B cell (primary cell): ENCODE results near the gene MLIP. TPM values are rescaled to one million over a fixed set of nuclear protein-coding genes. Genes with fewer than 3 reads are reported as not detected.

Experiments
- ATAC-seq: fragments of 200-7000 bp; cut with Tn5 transposase; one replicate; pipeline ENCODE4 v1.10.0; 2021; ENCODE audit warnings: low read depth, mild to moderate bottlenecking, moderate number of reproducible peaks, moderate library complexity
- CTCF ChIA-PET: fragments of 350-600 bp; sonication (Branson Sonifier 250); formaldehyde crosslinking; loops from one replicate; lab custom pipeline; 2021; ENCODE audit warnings: antibody characterized with exemption, inconsistent platforms; lab: Charles Lee
- POLR2A ChIA-PET: fragments of 350-600 bp; sonication (Branson Sonifier 250); formaldehyde crosslinking; loops from one replicate; lab custom pipeline; 2021; ENCODE audit warnings: antibody characterized with exemption; lab: Charles Lee
- DNase-seq: peaks from one replicate; pipeline ENCODE4 v3.0.0; 2013
- H2AFZ ChIP-seq: 2 replicates; pipeline ENCODE4 v1.6.1; 2012; ENCODE audit warnings: mild to moderate bottlenecking, low read depth, low read length; ENCODE audit not compliant: insufficient read depth, poor library complexity, severe bottlenecking
- H3K27ac ChIP-seq, 2 donors: 1 replicate in 1 of 2; 2 replicates in 1 of 2; pipeline ENCODE4 v1.5.1; 2012 to 2013; ENCODE audit warnings: low read length in 2 of 2, mild to moderate bottlenecking in 2 of 2, moderate library complexity in 1 of 2
- H3K27me3 ChIP-seq, 4 experiments: fragments of 200-600 bp in 1 of 4; sonication (generic) in 1 of 4; replicated peaks in 1 of 4; 1 replicate in 2 of 4; 2 replicates in 2 of 4; pipeline versions ENCODE4 v1.6.1 to v1.7.0; 2013 to 2016; ENCODE audit warnings: low read length in 3 of 4, mild to moderate bottlenecking in 2 of 4, mixed read lengths in 1 of 4, moderate library complexity in 1 of 4; ENCODE audit not compliant: insufficient read depth in 4 of 4, control insufficient read depth in 3 of 4; ENCODE audit errors: control extremely low read depth in 1 of 4
- H3K36me3 ChIP-seq, 2 experiments: replicated peaks in 1 of 2; 1 replicate in 1 of 2; 2 replicates in 1 of 2; pipeline versions ENCODE4 v1.6.1 to v1.7.1; 2013; ENCODE audit warnings: low read length in 1 of 2; ENCODE audit not compliant: insufficient read depth in 2 of 2, control insufficient read depth in 1 of 2; ENCODE audit errors: control extremely low read depth in 1 of 2, extremely low read depth in 1 of 2
- H3K4me1 ChIP-seq, 2 donors: fragments of 200-600 bp in 1 of 2; sonication (generic) in 1 of 2; 1 replicate in 1 of 2; 2 replicates in 1 of 2; pipeline versions ENCODE4 v1.5.1 to v1.6.1; 2013 to 2017; ENCODE audit warnings: low read length in 2 of 2; ENCODE audit not compliant: control insufficient read depth in 2 of 2, insufficient read depth in 2 of 2
- H3K4me2 ChIP-seq: replicated peaks from 2 replicates; pipeline ENCODE3; 2012; ENCODE audit warnings: mild to moderate bottlenecking, low read depth, low read length; ENCODE audit not compliant: poor library complexity, severe bottlenecking
- H3K4me3 ChIP-seq, 5 experiments: fragments of 200-600 bp in 1 of 5; sonication (generic) in 1 of 5; 1 replicate in 3 of 5; 2 replicates in 2 of 5; pipeline versions ENCODE4 v1.5.1 to v1.7.0; 2011 to 2016; ENCODE audit warnings: low read length in 4 of 5, mild to moderate bottlenecking in 4 of 5, low read depth in 2 of 5, control low read depth in 1 of 5, moderate library complexity in 1 of 5; ENCODE audit not compliant: insufficient read depth in 1 of 5; ENCODE audit errors: control extremely low read depth in 1 of 5, extremely low read depth in 1 of 5
- H3K79me2 ChIP-seq: fragments of 200-600 bp; sonication (generic); one replicate; pipeline ENCODE4 v1.6.0; 2016; ENCODE audit warnings: low read length; ENCODE audit not compliant: control insufficient read depth, insufficient read depth
- H3K9ac ChIP-seq: fragments of 200-600 bp; sonication (generic); 2 replicates; pipeline ENCODE4 v1.6.1; 2017; ENCODE audit warnings: mild to moderate bottlenecking, low read length, moderate library complexity
- H3K9me3 ChIP-seq, 3 donors: one replicate each; pipeline versions ENCODE4 v1.6.1 to v1.7.1; 2013; ENCODE audit warnings: low read length in 2 of 3; ENCODE audit not compliant: control insufficient read depth in 2 of 3, insufficient read depth in 1 of 3; ENCODE audit errors: control extremely low read depth in 1 of 3
- H4K20me1 ChIP-seq: 2 replicates; pipeline ENCODE4 v1.6.0; 2012; ENCODE audit warnings: mild to moderate bottlenecking, low read length; ENCODE audit not compliant: insufficient read depth, control insufficient read depth, poor library complexity, severe bottlenecking
- H3K27ac Mint-ChIP-seq: one replicate; pipeline ENCODE4 v1.8.0; 2021; ENCODE audit warnings: mixed read lengths
- H3K27me3 Mint-ChIP-seq: one replicate; pipeline ENCODE4 v1.8.0; 2021; ENCODE audit warnings: mixed read lengths
- H3K4me1 Mint-ChIP-seq: one replicate; pipeline ENCODE4 v1.8.0; 2021; ENCODE audit warnings: mixed read lengths
- H3K4me3 Mint-ChIP-seq: one replicate; pipeline ENCODE4 v1.8.0; 2021; ENCODE audit warnings: mixed read lengths
- H3K9me3 Mint-ChIP-seq: one replicate; pipeline ENCODE4 v1.8.0; 2022; ENCODE audit warnings: mixed read lengths; ENCODE audit not compliant: insufficient read depth
- CTCF ChIP-seq: fragments of 200-600 bp; IDR thresholded peaks from one replicate; pipeline ENCODE4 v1.8.0; 2022; ENCODE audit warnings: antibody characterized with exemption, mild to moderate bottlenecking
- EZH2 ChIP-seq: IDR thresholded peaks from 2 replicates; pipeline ENCODE4 v1.6.1; 2012; ENCODE audit warnings: borderline replicate concordance, low read depth, mild to moderate bottlenecking, moderate library complexity, low read length; ENCODE audit not compliant: insufficient read depth, poor library complexity, severe bottlenecking
- WGBS: methylation state at CpG from one replicate; pipeline ENCODE4 v1.1.5; 2013; ENCODE audit warnings: missing lambda C conversion rate; ENCODE audit not compliant: insufficient coverage; 5-methylcytosine and 5-hydroxymethylcytosine counted together
- intact Hi-C: fragments of 100-400 bp; cut with micrococcal nuclease; formaldehyde crosslinking; loops from one replicate; pipeline ENCODE4 v1.10.0; 2022
- polyA plus RNA-seq: library from polyadenylated mRNA; depleted of rRNA; stranded (reverse); fragments of >200 nt; gene quantifications from 2 replicates; pipeline ENCODE4 v1.2.3, GENCODE V29; 2012
- total RNA-seq, 2 donors: library from RNA; stranded (reverse); fragments of 120-200 nt in 1 of 2; gene quantifications; 1 replicate in 1 of 2; 2 replicates in 1 of 2; pipeline versions ENCODE4 v1.2.3 to v1.2.4, GENCODE V29; 2013 to 2022

Gene MLIP
- total and polyA plus RNA-seq, 2 donors (not counting 1 experiment from before 2014, with no cell fraction given), result not detected

GRCh38 chr6:54294965-54295532, 183.8 kb downstream of the MLIP start:
- 93% methylated on average over 8 of the region's 8 CpGs for WGBS
- TF ChIP-seq CTCF (no peak), EZH2 (no peak)
- Histone ChIP-seq H3K27ac (no peak overlapping the region), H3K9me3 (peaks cover 0 to 9% (median 0%) of the 10 kb centered on the region in 3 donors), H3K4me1 (no peaks in the 10 kb centered on the region), H3K27me3 (no peaks in the 10 kb centered on the region), H3K79me2 (no peaks in the 10 kb centered on the region), H4K20me1 (no peaks in the 10 kb centered on the region), H3K9ac (no peak overlapping the region), H3K4me2 (no peak overlapping the region), H2AFZ (no peak overlapping the region), H3K36me3 (no peaks in the 10 kb centered on the region), H3K4me3 (no peak overlapping the region)
- peaks cover 9% of the 10 kb centered on the region for H3K4me1 Mint-ChIP-seq
- DNase-seq (no peak), ATAC-seq (no peak)
- H3K27ac Mint-ChIP-seq, result no peak overlapping the region
- H3K27me3 Mint-ChIP-seq, result no peaks in the 10 kb centered on the region
- intact Hi-C loops, result no loop called here
- ChIA-PET POLR2A (no interaction called here), CTCF (no interaction called here)
- H3K4me3 Mint-ChIP-seq, result no peak overlapping the region
- no peaks in the 10 kb centered on the region for H3K9me3 Mint-ChIP-seq

- H4K20me1 ChIP-seq, result no peaks in the 10 kb centered on the region
- DNase-seq, result no peak
- peaks cover 0 to 9% (median 0%) of the 10 kb centered on the region in 3 donors for H3K9me3 ChIP-seq
- WGBS, result no CpG with 5 or more reads among the region's 2 CpGs
- no peaks in the 10 kb centered on the region for H3K4me1 Mint-ChIP-seq
- no peaks in the 10 kb centered on the region for H3K9me3 Mint-ChIP-seq
- H3K27me3 Mint-ChIP-seq, result no peaks in the 10 kb centered on the region
- no peak overlapping the region for H3K4me3 ChIP-seq
- no peak overlapping the region for H3K27ac Mint-ChIP-seq
- H3K9ac ChIP-seq, result no peak overlapping the region
- H2AFZ ChIP-seq, result no peak overlapping the region
- no peak overlapping the region for H3K27ac ChIP-seq
- intact Hi-C loops, result no loop called here
- no peak overlapping the region for H3K4me2 ChIP-seq
- ChIA-PET CTCF (no interaction called here), POLR2A (no interaction called here)
- H3K36me3 ChIP-seq, result no peaks in the 10 kb centered on the region
- H3K4me3 Mint-ChIP-seq, result no peak overlapping the region
- ATAC-seq, result no peak
- H3K4me1 ChIP-seq, result no peaks in the 10 kb centered on the region
- H3K27me3 ChIP-seq, result no peaks in the 10 kb centered on the region
- TF ChIP-seq EZH2 (no peak), CTCF (no peak)
- H3K79me2 ChIP-seq, result no peaks in the 10 kb centered on the region
Measured at GRCh38 chr6:54299542-54300269, 188.5 kb downstream of the MLIP start.
